PFSK-1 (cell line): ENCODE data around the gene EYA2.

Experiments
- FOXP2 ChIP-seq: optimal IDR thresholded peaks from 2 replicates; pipeline ENCODE3; 2011; ENCODE audit warnings: borderline replicate concordance, control low read depth, inconsistent platforms; ENCODE audit not compliant: insufficient read depth; ENCODE audit errors: extremely low read length, extremely low read depth
- POLR2AphosphoS5 ChIP-seq: IDR thresholded peaks from 2 replicates; pipeline ENCODE4 v1.6.1; 2012; ENCODE audit warnings: low read depth, mild to moderate bottlenecking, control low read depth, low read length, moderate library complexity
- SIN3A ChIP-seq: IDR thresholded peaks from 2 replicates; pipeline ENCODE4 v1.6.1; 2012; ENCODE audit warnings: mild to moderate bottlenecking, low read length, moderate library complexity, borderline replicate concordance; ENCODE audit not compliant: insufficient read depth

GRCh38 chr20:46955601-46956556 lies 61.2 kb downstream of the EYA2 start:
- no peak for TF ChIP-seq SIN3A
- TF ChIP-seq FOXP2, result no peak
- no peak for TF ChIP-seq POLR2AphosphoS5
